Measurements from ENCODE around the gene WDR93. TPM values are rescaled to one million over a fixed set of nuclear protein-coding genes. Genes with fewer than 3 reads are reported as not detected.

WDR93 gene
- total RNA-seq, 4 donors from 2014 or later: 0.13 to 0.42 (median 0.17) TPM; not detected in 1

- TF ChIP-seq POLR2A (IDR thresholded peaks at IDR 0.05; ENCODE audit: low read depth) (no peak), CTCF (IDR thresholded peaks at IDR 0.05) (no peak), EP300 (IDR thresholded peaks at IDR 0.05) (no peak), POLR2AphosphoS5 (IDR thresholded peaks at IDR 0.05) (no peak)
- no peak for DNase-seq (ENCODE audit: extremely low spot score)
Observed at GRCh38 chr15:89790206-89790605, 99.6 kb downstream of the WDR93 start.

GRCh38 chr15:89790661-89791060 lies 100.0 kb downstream of the WDR93 start:
- Histone ChIP-seq H3K27ac (replicated peaks in 1 of 4) (no peak overlapping the region), H3K4me1 (peaks cover 0 to 4% (median 0%) of the 10 kb centered on the region in 4 donors), H3K36me3 (no peaks in the 10 kb centered on the region)

More at GRCh38 chr15:89790206-89790605, 99.6 kb downstream of the WDR93 start:
- Histone ChIP-seq H3K27ac (replicated peaks in 1 of 4) (no peak overlapping the region), H3K9me3 (peaks cover 0 to 14% (median 5%) of the 10 kb centered on the region in 4 donors), H3K4me3 (no peak overlapping the region), H3K36me3 (no peaks in the 10 kb centered on the region), H3K4me1 (peaks cover 0 to 2% (median 0%) of the 10 kb centered on the region in 4 donors), H3K27me3 (no peaks in the 10 kb centered on the region)
- intact Hi-C loops (cut with DNase I): no loop called here
- 79% methylated on average over 10 of the region's 10 CpGs for WGBS

GRCh38 chr15:89792106-89792805 lies 101.6 kb downstream of the WDR93 start:
- Histone ChIP-seq H3K27me3 (no peaks in the 10 kb centered on the region), H3K27ac (replicated peaks in 1 of 4) (no peak overlapping the region), H3K4me3 (no peak overlapping the region), H3K9me3 (peaks cover 0 to 14% (median 4%) of the 10 kb centered on the region in 4 donors), H3K36me3 (peaks cover 0 to 3% (median 0%) of the 10 kb centered on the region in 4 donors), H3K4me1 (peaks cover 0 to 4% (median 0%) of the 10 kb centered on the region in 4 donors)
- intact Hi-C loops (cut with DNase I): no loop called here
- 90% methylated on average over 20 of the region's 22 CpGs for WGBS
- DNase-seq (ENCODE audit: extremely low spot score): no peak
- TF ChIP-seq EP300 (IDR thresholded peaks at IDR 0.05) (no peak), CTCF (IDR thresholded peaks at IDR 0.05) (no peak), POLR2AphosphoS5 (IDR thresholded peaks at IDR 0.05) (no peak), POLR2A (IDR thresholded peaks at IDR 0.05; ENCODE audit: low read depth) (no peak)

More at GRCh38 chr15:89790661-89791060, 100.0 kb downstream of the WDR93 start:
- TF ChIP-seq POLR2A (IDR thresholded peaks at IDR 0.05; ENCODE audit: low read depth): no peak
- no peak for TF ChIP-seq POLR2AphosphoS5 (IDR thresholded peaks at IDR 0.05)
- TF ChIP-seq EP300 (IDR thresholded peaks at IDR 0.05): no peak
- no peak for TF ChIP-seq CTCF (IDR thresholded peaks at IDR 0.05)
- WGBS: 87% methylated on average over 16 of the region's 16 CpGs
- Histone ChIP-seq H3K9me3 (peaks cover 0 to 14% (median 5%) of the 10 kb centered on the region in 4 donors), H3K4me3 (no peak overlapping the region), H3K27me3 (no peaks in the 10 kb centered on the region)
- intact Hi-C loops (cut with DNase I): no loop called here
- DNase-seq (ENCODE audit: extremely low spot score): no peak

Small RNA genes within 50 kb of the gene (small RNA-seq; reads per million reads assigned to genes)
- gene RNU6-132P: 0 reads per million in 3 donors

Other genes starting within 250 kb of the WDR93 start
- gene RHCG, start 194.2 kb upstream of the WDR93 start, total RNA-seq: 1 to 10 TPM in 1 of 4 donors, not detected in 3; 1.2 TPM
- gene TICRR, start 115.3 kb upstream of the WDR93 start, total RNA-seq: under 1 TPM in 3 of 4 donors, not detected in 1; under 0.01 to 0.29 (median 0.06) TPM
- 10 to 100 TPM; 10.8 to 23.6 (median 18.9) TPM for gene KIF7, start 35.3 kb upstream of the WDR93 start, total RNA-seq
- gene PLIN1, start 11.4 kb upstream of the WDR93 start, total RNA-seq: 1 to 10 TPM in 3 of 4 donors, under 1 TPM in 1; 0.99 to 5.8 (median 2.8) TPM
- gene PEX11A, start 57 bp upstream of the WDR93 start, total RNA-seq: 10 to 100 TPM; 10.8 to 20.2 (median 15.4) TPM
- gene MESP1, start 60.4 kb downstream of the WDR93 start, total RNA-seq: 1 to 10 TPM in 2 of 4 donors, under 1 TPM in 2; 0.50 to 2.8 (median 1.7) TPM
- not detected for gene MESP2, start 85.5 kb downstream of the WDR93 start, total RNA-seq
- 10 to 100 TPM in 2 of 4 donors, 1 to 10 TPM in 2; 7.5 to 22.0 (median 14.4) TPM for gene ANPEP, start 124.0 kb downstream of the WDR93 start, total RNA-seq
- 10 to 100 TPM; 26.8 to 43.2 (median 37.3) TPM for gene AP3S2, start 203.2 kb downstream of the WDR93 start, total RNA-seq
- gene ARPIN, start 222.1 kb downstream of the WDR93 start, total RNA-seq: 10 to 100 TPM; 19.9 to 26.6 (median 25.4) TPM

All from esophagus muscularis mucosa (tissue), 4 donors.